ENCODE measurements around the gene VDR. TPM values are rescaled to one million over a fixed set of nuclear protein-coding genes. Genes with fewer than 3 reads are reported as not detected.

Gene VDR
- total RNA-seq, 4 donors from 2014 or later: 1.9 to 6.0 (median 3.6) TPM

DNA sequence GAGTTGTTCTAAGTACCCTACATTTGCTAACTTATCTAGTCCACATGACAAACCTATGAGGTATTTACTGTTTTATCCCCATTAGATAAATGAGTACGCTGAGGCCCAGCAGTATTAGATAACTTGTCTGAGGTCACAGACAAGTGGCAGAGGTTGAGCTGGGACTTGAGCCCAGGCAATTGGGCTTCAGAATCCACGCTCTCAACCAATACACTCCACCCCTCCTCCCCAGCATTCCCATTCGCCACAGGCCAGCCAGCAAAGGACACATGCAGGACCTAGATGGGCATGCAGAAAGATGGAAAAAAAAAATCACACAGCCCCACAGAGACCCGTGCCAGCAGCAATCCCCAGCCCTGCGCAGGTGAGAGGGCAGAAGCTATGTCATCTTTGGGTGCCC, 97.5 kb downstream of the VDR start:
- TF ChIP-seq, protein P1, sequence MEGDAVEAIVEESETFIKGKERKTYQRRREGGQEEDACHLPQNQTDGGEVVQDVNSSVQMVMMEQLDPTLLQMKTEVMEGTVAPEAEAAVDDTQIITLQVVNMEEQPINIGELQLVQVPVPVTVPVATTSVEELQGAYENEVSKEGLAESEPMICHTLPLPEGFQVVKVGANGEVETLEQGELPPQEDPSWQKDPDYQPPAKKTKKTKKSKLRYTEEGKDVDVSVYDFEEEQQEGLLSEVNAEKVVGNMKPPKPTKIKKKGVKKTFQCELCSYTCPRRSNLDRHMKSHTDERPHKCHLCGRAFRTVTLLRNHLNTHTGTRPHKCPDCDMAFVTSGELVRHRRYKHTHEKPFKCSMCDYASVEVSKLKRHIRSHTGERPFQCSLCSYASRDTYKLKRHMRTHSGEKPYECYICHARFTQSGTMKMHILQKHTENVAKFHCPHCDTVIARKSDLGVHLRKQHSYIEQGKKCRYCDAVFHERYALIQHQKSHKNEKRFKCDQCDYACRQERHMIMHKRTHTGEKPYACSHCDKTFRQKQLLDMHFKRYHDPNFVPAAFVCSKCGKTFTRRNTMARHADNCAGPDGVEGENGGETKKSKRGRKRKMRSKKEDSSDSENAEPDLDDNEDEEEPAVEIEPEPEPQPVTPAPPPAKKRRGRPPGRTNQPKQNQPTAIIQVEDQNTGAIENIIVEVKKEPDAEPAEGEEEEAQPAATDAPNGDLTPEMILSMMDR (IDR thresholded peaks at IDR 0.05; ENCODE audit: low read depth): no peak

DNA sequence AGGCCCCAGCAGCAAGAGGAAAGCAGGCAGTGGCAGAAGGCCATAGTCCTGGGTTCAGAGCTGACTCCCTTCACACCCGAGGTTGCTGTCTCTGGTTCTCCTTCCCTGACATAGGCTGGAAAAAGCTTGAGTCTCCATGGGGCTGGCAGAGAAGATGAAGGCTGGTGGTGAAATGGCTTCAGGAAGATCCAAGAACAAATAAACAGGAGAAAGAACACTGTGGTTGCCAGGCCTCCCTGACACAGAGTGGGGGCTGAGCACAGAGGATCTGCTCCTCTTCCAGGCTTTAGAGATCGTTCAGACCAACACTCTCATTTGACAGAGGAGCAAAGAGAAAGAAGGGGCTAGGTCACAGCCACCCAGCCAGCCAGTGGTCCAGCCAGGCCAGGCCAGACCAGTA, 99.4 kb downstream of the VDR start:
- TF ChIP-seq, protein P1 (IDR thresholded peaks at IDR 0.05; ENCODE audit: low read depth): no peak

DNA sequence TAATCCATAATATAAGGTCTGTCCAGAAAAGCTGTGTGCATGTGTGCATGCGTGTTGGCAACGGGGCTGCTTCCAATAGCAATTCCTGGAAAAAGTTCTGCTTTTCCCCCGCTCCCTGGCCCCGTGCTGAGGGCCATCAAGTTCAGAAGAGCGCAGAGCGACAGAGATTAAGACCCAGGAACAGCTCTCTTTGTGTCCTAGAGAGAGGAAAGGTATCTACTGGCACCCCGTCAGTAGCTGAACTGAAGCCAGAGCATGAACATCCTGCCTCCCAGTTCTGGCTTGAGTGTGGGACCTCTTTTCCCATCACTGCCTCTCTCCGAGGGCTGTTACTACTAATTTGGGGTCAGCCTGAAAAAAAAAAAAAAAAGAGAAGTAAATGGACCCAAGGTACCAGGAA, 100.6 kb downstream of the VDR start:
- TF ChIP-seq, protein P1 (IDR thresholded peaks at IDR 0.05; ENCODE audit: low read depth): no peak

DNA sequence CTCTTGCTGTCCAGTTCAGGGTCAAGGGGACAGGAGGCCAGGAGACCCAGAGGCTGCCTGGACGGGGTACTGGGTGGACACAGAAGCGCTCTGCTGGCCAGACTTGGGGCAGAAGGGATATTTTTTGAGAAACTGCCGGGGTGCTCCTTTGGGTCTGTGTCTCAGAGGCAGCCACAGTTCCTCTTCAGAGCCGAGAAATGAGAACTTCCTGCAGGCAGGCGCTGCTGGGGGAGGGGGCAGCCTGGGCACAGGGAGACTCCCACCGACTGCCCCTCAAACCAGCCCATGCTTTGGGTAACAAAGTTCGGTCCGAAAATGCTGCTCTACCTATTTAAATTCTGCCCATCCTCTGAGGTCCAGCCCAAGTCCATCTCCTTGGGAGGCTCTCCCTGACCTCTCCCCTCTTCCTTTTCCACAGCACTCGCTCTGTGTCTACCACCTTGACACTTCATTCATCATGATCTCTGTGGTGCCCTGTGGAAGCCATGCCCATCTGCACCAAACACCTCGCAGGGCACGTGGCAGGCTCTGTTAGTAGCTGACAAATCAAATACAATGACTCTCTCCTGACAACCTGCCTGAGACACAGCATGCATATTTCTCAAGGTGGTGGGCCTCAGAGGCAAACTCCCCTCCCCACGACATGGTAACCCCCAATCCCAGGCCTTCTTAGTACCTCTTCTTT, 101.5 kb downstream of the VDR start:
- TF ChIP-seq, protein P1 (IDR thresholded peaks at IDR 0.05; ENCODE audit: low read depth): no peak

DNA sequence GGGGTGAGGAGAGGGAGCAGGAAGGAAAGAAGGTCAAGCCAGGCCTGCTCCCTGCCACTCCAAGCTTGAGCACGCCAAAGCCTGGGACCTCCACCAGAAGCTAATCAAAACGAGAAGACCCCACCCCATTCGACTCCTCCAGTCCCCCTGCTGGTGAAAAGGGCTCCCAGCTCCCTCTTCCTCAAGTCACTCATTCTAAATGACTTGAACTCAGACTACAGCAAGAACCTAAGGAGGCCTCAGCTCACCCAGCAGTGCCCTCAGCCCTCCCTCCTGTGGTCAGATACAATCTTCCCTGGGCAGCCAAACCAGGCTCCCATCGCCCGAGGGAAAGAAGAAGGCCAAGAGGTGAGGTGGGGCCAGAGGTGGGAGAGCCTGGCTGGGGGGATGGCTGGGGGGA, 102.5 kb downstream of the VDR start:
- TF ChIP-seq, protein P1 (IDR thresholded peaks at IDR 0.05; ENCODE audit: low read depth): no peak

DNA sequence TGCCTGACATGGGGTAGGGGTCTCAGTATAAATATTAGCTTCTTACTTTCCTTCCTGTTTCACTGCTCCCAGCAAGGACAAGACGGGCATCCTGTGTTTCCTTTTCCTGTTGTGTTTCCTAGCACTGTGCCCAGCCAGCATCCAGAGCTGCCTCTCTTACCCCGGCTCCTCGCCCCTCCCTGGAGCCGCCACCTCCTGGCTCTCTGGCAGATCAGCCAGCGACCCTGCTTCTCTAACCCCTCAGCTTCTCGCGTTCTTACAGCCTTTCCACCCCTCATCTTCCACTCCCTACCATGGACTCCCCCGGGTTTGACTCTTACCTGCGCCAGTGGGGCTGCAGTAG, 102.9 kb downstream of the VDR start:
- TF ChIP-seq, protein P1 (IDR thresholded peaks at IDR 0.05; ENCODE audit: low read depth): no peak

DNA sequence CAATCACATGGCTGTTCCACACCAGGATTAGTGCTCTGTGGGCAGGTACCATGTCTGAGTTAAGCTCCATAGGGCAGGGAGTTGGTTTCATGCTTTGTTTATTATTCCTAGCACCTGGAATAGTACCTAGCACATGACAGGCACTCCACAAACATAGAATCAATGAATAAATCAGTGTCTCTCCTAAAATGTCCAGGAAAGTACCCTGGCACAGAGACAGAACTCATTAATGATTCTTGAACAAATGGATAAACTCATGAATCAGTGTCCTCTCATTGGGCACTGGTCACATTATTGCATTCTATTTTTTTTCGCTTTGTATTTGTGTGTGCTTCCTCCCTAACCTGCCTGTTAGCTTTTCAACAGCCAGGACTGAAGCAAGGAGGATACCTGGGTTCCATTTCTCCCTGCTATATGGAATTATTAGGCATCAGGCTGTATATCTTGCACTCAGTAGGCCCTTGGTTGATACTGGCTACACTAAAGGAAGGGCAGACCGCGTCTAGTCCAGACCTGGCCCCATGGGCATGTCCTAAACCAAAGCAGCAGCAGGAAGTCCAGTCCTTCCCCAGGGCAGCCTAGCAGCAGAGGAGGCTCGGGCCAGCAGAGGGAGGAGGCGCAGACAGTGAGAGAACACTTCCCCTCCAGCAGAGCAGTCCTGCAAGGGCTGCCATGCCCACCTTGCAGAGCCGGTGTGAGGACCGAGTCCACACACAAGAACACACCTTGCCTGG, 103.5 kb downstream of the VDR start:
- TF ChIP-seq, protein P1 (IDR thresholded peaks at IDR 0.05; ENCODE audit: low read depth): no peak
